H9 (cell line): ENCODE data around the gene NCAPH2. TPM values are rescaled to one million over a fixed set of nuclear protein-coding genes. Genes with fewer than 3 reads are reported as not detected.
"Not testable (repeated sequence)": the region's sequence is repeated elsewhere in the genome, so short reads cannot be mapped to it uniquely, and the experiment has no call there.

Source experiments
- DNase-seq: peaks from one replicate; pipeline ENCODE4 v3.0.0-alpha.2; 2017
- H2AFZ ChIP-seq: one replicate; pipeline ENCODE4 v1.6.1; 2013; ENCODE audit warnings: mild to moderate bottlenecking, low read length, control low read depth, moderate library complexity
- H2AK5ac ChIP-seq: 2 replicates; pipeline ENCODE4 v1.6.1; 2013; ENCODE audit warnings: low read length, control low read depth, mixed read lengths; ENCODE audit not compliant: insufficient read length
- H2BK120ac ChIP-seq: one replicate; pipeline ENCODE4 v1.6.1; 2013; ENCODE audit warnings: low read depth, mild to moderate bottlenecking, low read length, control low read depth, inconsistent platforms; ENCODE audit not compliant: poor library complexity, severe bottlenecking
- H2BK12ac ChIP-seq: 2 replicates; pipeline ENCODE4 v1.6.1; 2013; ENCODE audit warnings: low read length, control low read depth, mixed read lengths, low read depth; ENCODE audit not compliant: insufficient read length
- H2BK15ac ChIP-seq: 2 replicates; pipeline ENCODE4 v1.6.1; 2013; ENCODE audit warnings: low read depth, low read length, control low read depth
- H2BK20ac ChIP-seq: one replicate; pipeline ENCODE4 v1.6.1; 2013; ENCODE audit warnings: low read depth, mild to moderate bottlenecking, low read length, control low read depth, inconsistent platforms; ENCODE audit not compliant: poor library complexity, severe bottlenecking
- H2BK5ac ChIP-seq: 2 replicates; pipeline ENCODE4 v1.6.1; 2013; ENCODE audit warnings: low read length, control low read depth, mixed read lengths; ENCODE audit not compliant: insufficient read length
- H3K14ac ChIP-seq: 2 replicates; pipeline ENCODE4 v1.6.1; 2013; ENCODE audit warnings: low read length, control low read depth; ENCODE audit not compliant: insufficient read depth
- H3K18ac ChIP-seq: 2 replicates; pipeline ENCODE4 v1.6.1; 2013; ENCODE audit warnings: low read depth, mild to moderate bottlenecking, mixed read lengths, low read length, control low read depth; ENCODE audit not compliant: insufficient read length
- H3K23ac ChIP-seq: 2 replicates; pipeline ENCODE4 v1.6.1; 2013; ENCODE audit warnings: low read length, control low read depth, mixed read lengths, low read depth; ENCODE audit not compliant: insufficient read length
- H3K23me2 ChIP-seq: 2 replicates; pipeline ENCODE4 v1.6.1; 2013; ENCODE audit warnings: low read depth, mild to moderate bottlenecking, mixed read lengths, low read length, control low read depth; ENCODE audit not compliant: insufficient read length, poor library complexity, severe bottlenecking
- H3K27ac ChIP-seq: 2 replicates; pipeline ENCODE4 v1.5.1; 2013; ENCODE audit warnings: low read length, control low read depth, mixed read lengths, low read depth; ENCODE audit not compliant: insufficient read length
- H3K27me3 ChIP-seq: 2 replicates; pipeline ENCODE4 v1.6.1; 2013; ENCODE audit warnings: low read length, control low read depth, inconsistent platforms; ENCODE audit not compliant: insufficient read depth
- H3K4ac ChIP-seq: 2 replicates; pipeline ENCODE4 v1.6.1; 2013; ENCODE audit warnings: low read depth, mild to moderate bottlenecking, control low read depth, inconsistent platforms, low read length, moderate library complexity
- H3K4me1 ChIP-seq: 2 replicates; pipeline ENCODE4 v1.6.1; 2013; ENCODE audit warnings: low read length, control low read depth, inconsistent platforms; ENCODE audit not compliant: insufficient read depth
- H3K4me2 ChIP-seq: 2 replicates; pipeline ENCODE4 v1.6.1; 2013; ENCODE audit warnings: low read length, control low read depth, mixed read lengths; ENCODE audit not compliant: insufficient read length, insufficient read depth
- H3K56ac ChIP-seq: 2 replicates; pipeline ENCODE4 v1.6.1; 2013; ENCODE audit warnings: low read depth, mild to moderate bottlenecking, mixed read lengths, low read length, control low read depth; ENCODE audit not compliant: insufficient read length
- H3K79me1 ChIP-seq: 2 replicates; pipeline ENCODE4 v1.6.1; 2013; ENCODE audit warnings: low read depth, mild to moderate bottlenecking, moderate library complexity, low read length, control low read depth, inconsistent platforms; ENCODE audit not compliant: insufficient read depth, poor library complexity, severe bottlenecking
- H3K79me2 ChIP-seq: 2 replicates; pipeline ENCODE4 v1.6.1; 2013; ENCODE audit warnings: low read length, control low read depth, inconsistent platforms; ENCODE audit not compliant: insufficient read depth
- H3K9ac ChIP-seq: 2 replicates; pipeline ENCODE4 v1.6.1; 2013; ENCODE audit warnings: low read length, control low read depth, mixed read lengths; ENCODE audit not compliant: insufficient read length; ENCODE audit errors: extremely low read depth
- H3K9me3 ChIP-seq: one replicate; pipeline ENCODE4 v1.6.1; 2013; ENCODE audit warnings: low read depth, low read length, inconsistent platforms; ENCODE audit not compliant: control insufficient read depth
- H3T11ph ChIP-seq: one replicate; pipeline ENCODE4 v1.6.1; 2013; ENCODE audit warnings: mild to moderate bottlenecking, low read length, control low read depth, inconsistent platforms
- H4K20me1 ChIP-seq: one replicate; pipeline ENCODE4 v1.6.1; 2013; ENCODE audit not compliant: control insufficient read depth, insufficient read length, insufficient read depth
- H4K5ac ChIP-seq: 2 replicates; pipeline ENCODE4 v1.6.1; 2013; ENCODE audit warnings: low read depth, mild to moderate bottlenecking, mixed read lengths, low read length, control low read depth; ENCODE audit not compliant: insufficient read length
- H4K8ac ChIP-seq: replicated peaks from 2 replicates; pipeline ENCODE4 v1.6.1; 2013; ENCODE audit warnings: low read length, control low read depth, mixed read lengths, low read depth; ENCODE audit not compliant: insufficient read length
- H4K91ac ChIP-seq: 2 replicates; pipeline ENCODE4 v1.6.1; 2013; ENCODE audit warnings: low read depth, mild to moderate bottlenecking, moderate library complexity, mixed read lengths, low read length, control low read depth; ENCODE audit not compliant: insufficient read length
- H3K27ac Mint-ChIP-seq, 3 experiments: 2 replicates in 2 of 3; 3 replicates in 1 of 3; pipeline ENCODE4 v1.8.0; 2020 to 2021; ENCODE audit warnings: mixed read lengths in 3 of 3, mild to moderate bottlenecking in 1 of 3, moderate library complexity in 1 of 3
- H3K27me3 Mint-ChIP-seq: 2 replicates; pipeline ENCODE4 v1.8.0; 2021; ENCODE audit warnings: low read depth, mild to moderate bottlenecking, moderate library complexity, mixed read lengths
- H3K36me3 Mint-ChIP-seq, 3 experiments: 2 replicates in 2 of 3; 3 replicates in 1 of 3; pipeline ENCODE4 v1.8.0; 2020 to 2021; ENCODE audit warnings: low read depth in 3 of 3, mixed read lengths in 3 of 3; ENCODE audit not compliant: insufficient read depth in 1 of 3
- H3K4me1 Mint-ChIP-seq, 2 experiments: 2 replicates each; pipeline ENCODE4 v1.8.0; 2020; ENCODE audit warnings: mixed read lengths in 2 of 2
- H3K4me3 Mint-ChIP-seq, 2 experiments: 2 replicates in 1 of 2; 3 replicates in 1 of 2; pipeline ENCODE4 v1.8.0; 2020 to 2021; ENCODE audit warnings: mild to moderate bottlenecking in 2 of 2, mixed read lengths in 2 of 2, moderate library complexity in 1 of 2
- H3K9me3 Mint-ChIP-seq, 2 experiments: 2 replicates in 1 of 2; 3 replicates in 1 of 2; pipeline ENCODE4 v1.8.0; 2020; ENCODE audit warnings: mild to moderate bottlenecking in 2 of 2, mixed read lengths in 2 of 2, moderate library complexity in 1 of 2
- CTCF ChIP-seq: fragments of 200-600 bp; sonication (generic); conservative IDR thresholded peaks from 3 replicates; pipeline ENCODE4 v1.8.0; 2021; ENCODE audit warnings: antibody characterized with exemption, mild to moderate bottlenecking
- WGBS: extraction: QIAGEN DNeasy Blood & Tissue Kit; methylation state at CpG from one replicate; pipeline ENCODE4 v1.1.7; 2013; ENCODE audit warnings: missing lambda C conversion rate, low lambda C conversion rate, mixed read lengths; ENCODE audit not compliant: insufficient read length; ENCODE audit errors: extremely low coverage; 5-methylcytosine and 5-hydroxymethylcytosine counted together
- total RNA-seq: library from RNA; stranded (reverse); gene quantifications from 2 replicates; pipeline ENCODE4 v1.2.1, GENCODE V29; 2021

NCAPH2 gene
- total RNA-seq, 1 experiment from 2014 or later: 76.2 TPM

- H3T11ph ChIP-seq: no peak overlapping the region
- H2BK20ac ChIP-seq: no peak overlapping the region
- Mint-ChIP-seq H3K9me3 (no peaks in the 10 kb centered on the region; a peak in 1 of 5 replicates), H3K27me3 (peaks cover 78% of the 10 kb centered on the region), H3K4me3 (peak overlapping the region; percentile 47 to 80), H3K36me3 (no peaks in the 10 kb centered on the region; a peak in 1 of 7 replicates), H3K27ac (no peak overlapping the region), H3K4me1 (peaks cover 9 to 13% of the 10 kb centered on the region in 2 experiments)
- H3K18ac ChIP-seq: no peak overlapping the region
- DNase-seq: no peak
- no peaks in the 10 kb centered on the region for H3K79me1 ChIP-seq
- no CpG with 5 or more reads among the region's 19 CpGs for WGBS
- no peak overlapping the region for H2BK5ac ChIP-seq
- no peaks in the 10 kb centered on the region for H3K79me2 ChIP-seq
- H2AK5ac ChIP-seq: no peak overlapping the region
- no peak overlapping the region for H2BK120ac ChIP-seq
- no peak overlapping the region for H2AFZ ChIP-seq
- H4K5ac ChIP-seq: no peak overlapping the region
- H3K4me1 ChIP-seq: no peaks in the 10 kb centered on the region
- no peaks in the 10 kb centered on the region for H4K20me1 ChIP-seq
- H3K27me3 ChIP-seq: peaks cover 34% of the 10 kb centered on the region; the same call in 1 of the 2 replicates
- no peak overlapping the region for H2BK15ac ChIP-seq
- H3K14ac ChIP-seq: no peak overlapping the region
- no peak overlapping the region for H3K4ac ChIP-seq
- H4K8ac ChIP-seq: no peak overlapping the region
- TF ChIP-seq CTCF: no peak
- H2BK12ac ChIP-seq: no peak overlapping the region
- no peak overlapping the region for H3K56ac ChIP-seq
- H3K9ac ChIP-seq: no peak overlapping the region
- H3K23me2 ChIP-seq: peaks cover 18% of the 10 kb centered on the region
- no peaks in the 10 kb centered on the region for H3K9me3 ChIP-seq
- no peak overlapping the region for H3K27ac ChIP-seq
- H3K4me2 ChIP-seq: no peak overlapping the region
- no peak overlapping the region for H4K91ac ChIP-seq
- no peak overlapping the region for H3K23ac ChIP-seq
Measured at GRCh38 chr22:50532824-50533796, 25.1 kb downstream of the NCAPH2 start.

GRCh38 chr22:50533856-50534711 lies 26.1 kb downstream of the NCAPH2 start:
- not testable (repeated sequence) for H2AK5ac ChIP-seq, H2AFZ ChIP-seq, H2BK120ac ChIP-seq, DNase-seq, H3K23ac ChIP-seq, H3K36me3 Mint-ChIP-seq, H3K27ac ChIP-seq, H3K14ac ChIP-seq, H3K4me1 ChIP-seq, H3K79me2 ChIP-seq, H2BK20ac ChIP-seq, H3K4ac ChIP-seq, H3T11ph ChIP-seq, H4K5ac ChIP-seq, H3K18ac ChIP-seq, H3K9me3 Mint-ChIP-seq, H2BK12ac ChIP-seq, H3K56ac ChIP-seq, H3K9me3 ChIP-seq, H2BK15ac ChIP-seq, H2BK5ac ChIP-seq, H3K27ac Mint-ChIP-seq, H4K91ac ChIP-seq, H3K79me1 ChIP-seq, H4K20me1 ChIP-seq, H3K9ac ChIP-seq, H3K4me2 ChIP-seq, H4K8ac ChIP-seq
- H3K23me2 ChIP-seq: peaks cover 18% of the 10 kb centered on the region
- peaks cover 25% of the 10 kb centered on the region; the same call in 1 of the 2 replicates for H3K27me3 ChIP-seq
- H3K27me3 Mint-ChIP-seq: peaks cover 74% of the 10 kb centered on the region
- H3K4me3 Mint-ChIP-seq: peak overlapping the region in 1 of 2 experiments; percentile 29; a peak in 1 of 5 replicates
- peaks cover 9 to 13% of the 10 kb centered on the region in 2 experiments for H3K4me1 Mint-ChIP-seq
- WGBS: no CpG with 5 or more reads among the region's 21 CpGs
